HFFc6 (cell line): ENCODE results near the gene SPOCK1. TPM values are rescaled to one million over a fixed set of nuclear protein-coding genes. Genes with fewer than 3 reads are reported as not detected.

ENCODE experiments used
- DNase-seq: peaks from one replicate; pipeline ENCODE4 v3.0.0-alpha.2; 2018
- H3K27ac Mint-ChIP-seq: 2 replicates; pipeline ENCODE4 v1.8.0; 2020; ENCODE audit warnings: mild to moderate bottlenecking, mixed read lengths
- H3K27me3 Mint-ChIP-seq: 2 replicates; pipeline ENCODE4 v1.8.0; 2021; ENCODE audit warnings: mild to moderate bottlenecking, moderate library complexity, mixed read lengths; ENCODE audit not compliant: insufficient read depth
- H3K36me3 Mint-ChIP-seq: 2 replicates; pipeline ENCODE4 v1.8.0; 2021; ENCODE audit warnings: low read depth, mixed read lengths
- H3K4me1 Mint-ChIP-seq: 2 replicates; pipeline ENCODE4 v1.8.0; 2020; ENCODE audit warnings: low read depth, mixed read lengths
- H3K4me3 Mint-ChIP-seq: 2 replicates; pipeline ENCODE4 v1.8.0; 2020; ENCODE audit warnings: mild to moderate bottlenecking, moderate library complexity, mixed read lengths
- H3K9me3 Mint-ChIP-seq: 2 replicates; pipeline ENCODE4 v1.8.0; 2020; ENCODE audit warnings: mild to moderate bottlenecking, mixed read lengths
- CTCF ChIP-seq: fragments of 200-600 bp; sonication (generic); IDR thresholded peaks from 2 replicates; pipeline ENCODE4 v1.5.0; 2021; ENCODE audit warnings: antibody characterized with exemption, mild to moderate bottlenecking
- total RNA-seq, 6 experiments: library from RNA; stranded (reverse); fragmentation: NEBNext Ultra II Directional; extraction: Animal tissue kit (Norgen Biotek cat#: 25700); gene quantifications; 2 replicates in 1 of 6; 3 replicates in 5 of 6; pipeline ENCODE4 v1.2.3, GENCODE V29; 2021

Gene SPOCK1
- total RNA-seq, 6 experiments from 2014 or later: 111 to 170 (median 125) TPM

GRCh38 chr5:137134920-137135532 lies 364.1 kb downstream of the SPOCK1 start:
- Mint-ChIP-seq H3K36me3 (0 out of 2 replicates have a peak, but pooled peaks cover 3% of the 10 kb centered on the region), H3K27ac (no peak overlapping the region), H3K4me3 (no peak overlapping the region), H3K4me1 (no peaks in the 10 kb centered on the region), H3K27me3 (no peaks in the 10 kb centered on the region), H3K9me3 (no peaks in the 10 kb centered on the region)
- no peak for TF ChIP-seq CTCF
- DNase-seq: no peak

GRCh38 chr5:137129886-137130680 lies 369.0 kb downstream of the SPOCK1 start:
- Mint-ChIP-seq H3K36me3 (0 out of 2 replicates have a peak, but pooled peaks cover 5% of the 10 kb centered on the region), H3K27ac (no peak overlapping the region), H3K4me3 (no peak overlapping the region), H3K4me1 (peaks cover 6% of the 10 kb centered on the region), H3K27me3 (peaks cover 3% of the 10 kb centered on the region), H3K9me3 (no peaks in the 10 kb centered on the region)
- no peak for DNase-seq
- TF ChIP-seq CTCF: no peak

- H3K36me3 Mint-ChIP-seq: 0 out of 2 replicates have a peak, but pooled peaks cover 5% of the 10 kb centered on the region
- H3K27ac Mint-ChIP-seq: no peak overlapping the region
- no peak overlapping the region for H3K4me3 Mint-ChIP-seq
- TF ChIP-seq CTCF: no peak
- H3K4me1 Mint-ChIP-seq: peaks cover 6% of the 10 kb centered on the region
- H3K9me3 Mint-ChIP-seq: no peaks in the 10 kb centered on the region
- peaks cover 3% of the 10 kb centered on the region for H3K27me3 Mint-ChIP-seq
- no peak for DNase-seq
Measured at GRCh38 chr5:137128012-137128411, 371.1 kb downstream of the SPOCK1 start.

GRCh38 chr5:137126829-137127228 lies 372.3 kb downstream of the SPOCK1 start:
- no peaks in the 10 kb centered on the region for H3K9me3 Mint-ChIP-seq

GRCh38 chr5:137122558-137122957 lies 376.6 kb downstream of the SPOCK1 start:
- no peak for TF ChIP-seq CTCF
- Mint-ChIP-seq H3K27me3 (no peaks in the 10 kb centered on the region; the same call in 1 of the 2 replicates), H3K27ac (no peak overlapping the region), H3K4me1 (peaks cover 40% of the 10 kb centered on the region), H3K4me3 (no peak overlapping the region), H3K36me3 (no peaks in the 10 kb centered on the region), H3K9me3 (no peaks in the 10 kb centered on the region)
- DNase-seq: no peak

More at GRCh38 chr5:137126829-137127228, 372.3 kb downstream of the SPOCK1 start:
- Mint-ChIP-seq H3K4me3 (no peak overlapping the region), H3K36me3 (0 out of 2 replicates have a peak, but pooled peaks cover 5% of the 10 kb centered on the region), H3K27ac (no peak overlapping the region), H3K27me3 (peaks cover 3% of the 10 kb centered on the region), H3K4me1 (peaks cover 12% of the 10 kb centered on the region)
- TF ChIP-seq CTCF: no peak
- DNase-seq: no peak
